ENCODE measurements around the gene ITGA5.

DNA sequence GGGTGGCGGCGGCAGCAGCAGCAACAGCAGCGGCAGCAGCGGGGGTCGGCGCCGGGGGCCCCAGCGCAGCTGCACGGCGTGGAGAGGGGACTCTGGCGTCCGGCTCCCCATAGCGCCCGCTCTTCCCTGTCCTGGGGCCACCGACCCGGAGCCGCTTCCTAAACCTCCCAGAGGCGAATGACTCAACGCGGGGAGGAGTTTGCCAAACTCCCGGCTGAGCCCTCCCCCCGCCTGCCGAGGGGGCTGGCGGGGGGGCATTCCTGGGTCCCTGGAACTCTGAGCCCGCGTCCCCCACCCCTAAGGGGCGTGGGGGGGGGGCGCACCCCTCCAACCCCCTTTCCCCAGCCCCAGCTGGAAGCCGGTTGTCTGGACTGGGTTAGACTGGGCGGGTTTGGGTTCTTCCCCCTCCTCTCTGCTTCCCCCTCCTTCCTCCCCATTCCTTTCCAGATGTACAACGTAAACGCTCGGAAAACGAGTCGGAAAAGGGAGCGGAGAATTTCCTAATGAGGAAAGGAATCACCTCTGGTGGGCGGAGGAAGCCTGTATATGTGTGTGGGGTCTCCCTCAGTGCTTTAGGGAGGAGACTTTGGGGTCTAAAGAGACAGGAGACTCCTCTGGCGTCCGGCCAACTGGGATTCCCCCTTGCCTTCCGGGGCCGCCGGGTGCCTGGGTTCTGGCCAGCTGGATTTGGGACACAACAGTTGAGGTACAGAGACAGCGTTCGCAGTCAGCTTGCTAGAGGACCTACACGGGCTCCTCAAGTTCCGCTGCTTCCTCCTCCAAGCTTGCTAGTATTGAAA lies at the start of gene ITGA5:
- TF ChIP-seq REST (IDR thresholded peaks at IDR 0.05; ENCODE audit: insufficient read depth in 1 of 2, low read depth in 2 of 2, low read length in 2 of 2) (no peak; a peak in 1 of 4 replicates), POLR2AphosphoS5 (IDR thresholded peaks at IDR 0.05; ENCODE audit: low read depth, low read length) (no peak)

Measured in PFSK-1 (cell line).